ENCODE measurements around the gene C1QTNF8.

C1QTNF8 gene

GRCh38 chr16:1080801-1081733, 15.0 kb downstream of the C1QTNF8 start:
- no peak for TF ChIP-seq CTCF (IDR thresholded peaks at IDR 0.05)

- TF ChIP-seq CTCF (IDR thresholded peaks at IDR 0.05): no peak
Observed at GRCh38 chr16:1079786-1080525, 16.1 kb downstream of the C1QTNF8 start.

- TF ChIP-seq CTCF (IDR thresholded peaks at IDR 0.05): no peak
Observed at GRCh38 chr16:1079341-1079740, 16.7 kb downstream of the C1QTNF8 start.

- no peak for TF ChIP-seq CTCF (IDR thresholded peaks at IDR 0.05)
Observed at GRCh38 chr16:1078579-1079021, 17.4 kb downstream of the C1QTNF8 start.

GRCh38 chr16:1077877-1078578, 18.0 kb downstream of the C1QTNF8 start:
- no peak for TF ChIP-seq CTCF (IDR thresholded peaks at IDR 0.05)

GRCh38 chr16:1076801-1077576, 19.1 kb downstream of the C1QTNF8 start:
- TF ChIP-seq CTCF (IDR thresholded peaks at IDR 0.05): no peak

- TF ChIP-seq CTCF (IDR thresholded peaks at IDR 0.05): no peak
Observed at GRCh38 chr16:1075546-1075945, 20.5 kb downstream of the C1QTNF8 start.
